ENCODE results near the gene COX8C. TPM values are rescaled to one million over a fixed set of nuclear protein-coding genes. Genes with fewer than 3 reads are reported as not detected.

COX8C gene
- total RNA-seq, 1 experiment from 2014 or later: not detected

DNA sequence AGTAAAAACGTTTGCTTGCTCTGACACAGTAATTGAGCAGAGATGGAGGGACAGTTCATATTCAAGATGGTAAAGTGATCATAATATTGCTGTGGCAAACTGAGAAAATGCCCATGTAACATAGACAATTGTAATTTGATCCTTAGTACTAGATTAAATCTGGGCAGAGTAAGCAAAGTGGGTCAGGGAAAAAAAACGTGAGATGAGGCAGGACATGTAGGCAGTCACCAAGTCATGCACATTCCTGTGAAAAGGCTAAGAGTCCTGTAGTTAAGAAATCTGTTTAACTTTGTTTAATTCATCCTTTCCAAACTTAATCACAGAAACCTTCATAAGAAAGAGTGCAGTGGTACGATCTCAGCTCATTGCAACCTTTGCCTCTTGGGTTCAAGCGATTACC, 30.3 kb upstream of the COX8C start:
- Histone ChIP-seq H3K9me3 (ENCODE audit: control insufficient read depth, insufficient read depth, low read depth, low read length) (no peaks in the 10 kb centered on the region), H3K27ac (ENCODE audit: low read length) (no peak overlapping the region), H3K4me1 (ENCODE audit: control insufficient read depth, insufficient read depth, low read length) (peaks cover 22% of the 10 kb centered on the region), H3K27me3 (ENCODE audit: control insufficient read depth, insufficient read depth, low read length) (no peaks in the 10 kb centered on the region), H3K4me3 (ENCODE audit: low read depth in 2 of 2, low read length in 2 of 2) (no peak overlapping the region), H3K36me3 (ENCODE audit: control insufficient read depth, insufficient read depth, low read length) (no peaks in the 10 kb centered on the region)
- DNase-seq (ENCODE audit: low read depth, low spot score): no peak
- CTCF ChIA-PET: no interaction called here
- BruUV-seq (replicated peaks): no TSS peak
- no peak for ATAC-seq
- TF ChIP-seq, protein P1, sequence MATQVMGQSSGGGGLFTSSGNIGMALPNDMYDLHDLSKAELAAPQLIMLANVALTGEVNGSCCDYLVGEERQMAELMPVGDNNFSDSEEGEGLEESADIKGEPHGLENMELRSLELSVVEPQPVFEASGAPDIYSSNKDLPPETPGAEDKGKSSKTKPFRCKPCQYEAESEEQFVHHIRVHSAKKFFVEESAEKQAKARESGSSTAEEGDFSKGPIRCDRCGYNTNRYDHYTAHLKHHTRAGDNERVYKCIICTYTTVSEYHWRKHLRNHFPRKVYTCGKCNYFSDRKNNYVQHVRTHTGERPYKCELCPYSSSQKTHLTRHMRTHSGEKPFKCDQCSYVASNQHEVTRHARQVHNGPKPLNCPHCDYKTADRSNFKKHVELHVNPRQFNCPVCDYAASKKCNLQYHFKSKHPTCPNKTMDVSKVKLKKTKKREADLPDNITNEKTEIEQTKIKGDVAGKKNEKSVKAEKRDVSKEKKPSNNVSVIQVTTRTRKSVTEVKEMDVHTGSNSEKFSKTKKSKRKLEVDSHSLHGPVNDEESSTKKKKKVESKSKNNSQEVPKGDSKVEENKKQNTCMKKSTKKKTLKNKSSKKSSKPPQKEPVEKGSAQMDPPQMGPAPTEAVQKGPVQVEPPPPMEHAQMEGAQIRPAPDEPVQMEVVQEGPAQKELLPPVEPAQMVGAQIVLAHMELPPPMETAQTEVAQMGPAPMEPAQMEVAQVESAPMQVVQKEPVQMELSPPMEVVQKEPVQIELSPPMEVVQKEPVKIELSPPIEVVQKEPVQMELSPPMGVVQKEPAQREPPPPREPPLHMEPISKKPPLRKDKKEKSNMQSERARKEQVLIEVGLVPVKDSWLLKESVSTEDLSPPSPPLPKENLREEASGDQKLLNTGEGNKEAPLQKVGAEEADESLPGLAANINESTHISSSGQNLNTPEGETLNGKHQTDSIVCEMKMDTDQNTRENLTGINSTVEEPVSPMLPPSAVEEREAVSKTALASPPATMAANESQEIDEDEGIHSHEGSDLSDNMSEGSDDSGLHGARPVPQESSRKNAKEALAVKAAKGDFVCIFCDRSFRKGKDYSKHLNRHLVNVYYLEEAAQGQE (IDR thresholded peaks at IDR 0.05; ENCODE audit: insufficient read depth in 1 of 2, low read depth in 2 of 2, low read length in 1 of 2): no peak
- TF ChIP-seq POLR2AphosphoS5 (IDR thresholded peaks at IDR 0.05; ENCODE audit: low read depth, low read length) (no peak), SIN3A (IDR thresholded peaks at IDR 0.05; ENCODE audit: borderline replicate concordance, insufficient read depth, low read depth, low read length) (no peak), TCF7L2 (IDR thresholded peaks at IDR 0.05; ENCODE audit: low read depth, low read length) (no peak)
- TF ChIP-seq, protein P2, sequence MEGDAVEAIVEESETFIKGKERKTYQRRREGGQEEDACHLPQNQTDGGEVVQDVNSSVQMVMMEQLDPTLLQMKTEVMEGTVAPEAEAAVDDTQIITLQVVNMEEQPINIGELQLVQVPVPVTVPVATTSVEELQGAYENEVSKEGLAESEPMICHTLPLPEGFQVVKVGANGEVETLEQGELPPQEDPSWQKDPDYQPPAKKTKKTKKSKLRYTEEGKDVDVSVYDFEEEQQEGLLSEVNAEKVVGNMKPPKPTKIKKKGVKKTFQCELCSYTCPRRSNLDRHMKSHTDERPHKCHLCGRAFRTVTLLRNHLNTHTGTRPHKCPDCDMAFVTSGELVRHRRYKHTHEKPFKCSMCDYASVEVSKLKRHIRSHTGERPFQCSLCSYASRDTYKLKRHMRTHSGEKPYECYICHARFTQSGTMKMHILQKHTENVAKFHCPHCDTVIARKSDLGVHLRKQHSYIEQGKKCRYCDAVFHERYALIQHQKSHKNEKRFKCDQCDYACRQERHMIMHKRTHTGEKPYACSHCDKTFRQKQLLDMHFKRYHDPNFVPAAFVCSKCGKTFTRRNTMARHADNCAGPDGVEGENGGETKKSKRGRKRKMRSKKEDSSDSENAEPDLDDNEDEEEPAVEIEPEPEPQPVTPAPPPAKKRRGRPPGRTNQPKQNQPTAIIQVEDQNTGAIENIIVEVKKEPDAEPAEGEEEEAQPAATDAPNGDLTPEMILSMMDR (IDR thresholded peaks at IDR 0.05): no peak
- in situ Hi-C loops (cut with HindIII; ENCODE audit: low pct_unique_long_range_greater_than_20kb, low sequenced_read_pairs) (no loop called here), intact Hi-C loops (cut with micrococcal nuclease; ENCODE audit: unreplicated experiment) (no loop called here)
- POLR2A ChIA-PET: interaction anchor here (0.6 kb wide), 1 partner anchor 85 kb away, joined by 3 read pairs; no protein-coding TSS in a partner anchor

DNA sequence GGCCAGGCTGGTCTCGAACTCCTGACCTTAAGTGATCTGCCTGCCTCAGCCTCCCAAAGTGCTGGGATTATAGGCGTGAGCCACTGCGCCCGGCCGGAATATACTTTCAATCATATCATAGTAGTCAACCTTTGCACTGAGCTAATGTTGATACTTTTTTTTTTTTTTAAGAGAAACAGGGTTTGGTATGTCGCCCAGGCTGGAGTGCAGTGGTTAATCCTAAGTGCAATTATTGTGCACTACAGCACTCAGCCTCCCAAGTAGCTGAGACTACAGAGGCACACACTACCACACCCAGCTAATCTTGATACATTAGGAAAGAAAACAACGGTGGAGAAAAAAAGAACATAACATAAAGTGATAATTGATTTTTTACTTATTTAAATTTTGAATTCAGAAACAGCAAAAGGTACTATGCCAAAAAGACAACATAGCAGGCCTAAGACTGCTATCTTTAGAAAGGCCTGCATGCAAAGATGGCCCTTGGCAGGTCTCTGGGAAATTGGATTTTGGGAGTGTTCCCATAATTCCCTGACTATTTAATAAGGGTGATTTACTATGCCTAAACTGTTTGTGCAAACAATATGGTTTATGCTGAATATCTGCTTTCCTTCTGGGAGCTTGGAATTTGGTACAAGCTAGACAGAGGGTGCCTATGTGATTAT, 29.6 kb upstream of the COX8C start:
- TF ChIP-seq SIN3A (IDR thresholded peaks at IDR 0.05; ENCODE audit: borderline replicate concordance, insufficient read depth, low read depth, low read length) (no peak), POLR2AphosphoS5 (IDR thresholded peaks at IDR 0.05; ENCODE audit: low read depth, low read length) (no peak), TCF7L2 (IDR thresholded peaks at IDR 0.05; ENCODE audit: low read depth, low read length) (no peak)
- TF ChIP-seq, protein P1 (IDR thresholded peaks at IDR 0.05; ENCODE audit: insufficient read depth in 1 of 2, low read depth in 2 of 2, low read length in 1 of 2): no peak
- TF ChIP-seq, protein P2 (IDR thresholded peaks at IDR 0.05): no peak
- ChIA-PET POLR2A (interaction anchor here (0.6 kb wide), 1 partner anchor 85 kb away, joined by 3 read pairs; no protein-coding TSS in a partner anchor), CTCF (no interaction called here)
- in situ Hi-C loops (cut with HindIII; ENCODE audit: low pct_unique_long_range_greater_than_20kb, low sequenced_read_pairs): no loop called here
- no peak for ATAC-seq
- no peaks in the 10 kb centered on the region for H3K27me3 ChIP-seq (ENCODE audit: control insufficient read depth, insufficient read depth, low read length)
- H3K9me3 ChIP-seq (ENCODE audit: control insufficient read depth, insufficient read depth, low read depth, low read length): no peaks in the 10 kb centered on the region
- H3K36me3 ChIP-seq (ENCODE audit: control insufficient read depth, insufficient read depth, low read length): no peaks in the 10 kb centered on the region
- H3K4me1 ChIP-seq (ENCODE audit: control insufficient read depth, insufficient read depth, low read length): peaks cover 22% of the 10 kb centered on the region
- no peak for DNase-seq (ENCODE audit: low read depth, low spot score)
- BruUV-seq (replicated peaks): no TSS peak
- intact Hi-C loops (cut with micrococcal nuclease; ENCODE audit: unreplicated experiment): no loop called here
- no peak overlapping the region for H3K27ac ChIP-seq (ENCODE audit: low read length)
- no peak overlapping the region for H3K4me3 ChIP-seq (ENCODE audit: low read depth in 2 of 2, low read length in 2 of 2)
